Measurements from ENCODE around the gene MAGI1. TPM values are rescaled to one million over a fixed set of nuclear protein-coding genes. Genes with fewer than 3 reads are reported as not detected.

Gene MAGI1
- total RNA-seq, 1 donor from 2014 or later = 49.8 TPM

DNA sequence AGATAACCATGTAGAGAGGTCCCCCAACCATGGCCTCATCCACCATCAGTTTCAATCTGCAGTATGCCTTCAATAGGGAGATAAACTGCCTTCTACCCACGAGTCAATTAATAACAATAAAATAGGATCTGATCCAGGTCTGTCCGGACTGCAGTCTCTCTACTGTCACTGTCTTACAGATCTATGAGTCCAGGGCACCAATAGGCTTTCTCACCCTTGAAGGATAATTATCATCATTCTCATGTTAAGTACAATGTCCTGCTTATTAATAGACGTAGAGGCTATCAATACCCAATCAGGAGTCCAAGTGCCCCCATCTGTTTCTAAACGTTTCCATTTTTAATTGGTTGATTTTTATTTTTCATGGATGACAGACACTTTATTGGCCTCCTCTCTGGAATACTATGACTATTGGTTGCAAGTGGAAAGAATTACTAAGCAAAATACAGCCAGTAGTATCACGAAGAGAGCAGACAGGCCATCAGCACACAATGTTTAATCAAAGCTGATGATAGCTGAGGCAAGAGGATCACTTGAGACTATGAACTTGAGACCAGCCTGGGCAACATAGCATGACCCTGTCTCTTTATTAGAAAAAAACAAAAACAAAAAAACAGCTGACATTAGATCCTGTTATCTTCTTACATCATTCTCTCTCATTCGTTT, 480.7 kb downstream of the MAGI1 start:
- H3K27me3 Mint-ChIP-seq (ENCODE audit: low read depth) = no peaks in the 10 kb centered on the region
- TF ChIP-seq, protein P1, sequence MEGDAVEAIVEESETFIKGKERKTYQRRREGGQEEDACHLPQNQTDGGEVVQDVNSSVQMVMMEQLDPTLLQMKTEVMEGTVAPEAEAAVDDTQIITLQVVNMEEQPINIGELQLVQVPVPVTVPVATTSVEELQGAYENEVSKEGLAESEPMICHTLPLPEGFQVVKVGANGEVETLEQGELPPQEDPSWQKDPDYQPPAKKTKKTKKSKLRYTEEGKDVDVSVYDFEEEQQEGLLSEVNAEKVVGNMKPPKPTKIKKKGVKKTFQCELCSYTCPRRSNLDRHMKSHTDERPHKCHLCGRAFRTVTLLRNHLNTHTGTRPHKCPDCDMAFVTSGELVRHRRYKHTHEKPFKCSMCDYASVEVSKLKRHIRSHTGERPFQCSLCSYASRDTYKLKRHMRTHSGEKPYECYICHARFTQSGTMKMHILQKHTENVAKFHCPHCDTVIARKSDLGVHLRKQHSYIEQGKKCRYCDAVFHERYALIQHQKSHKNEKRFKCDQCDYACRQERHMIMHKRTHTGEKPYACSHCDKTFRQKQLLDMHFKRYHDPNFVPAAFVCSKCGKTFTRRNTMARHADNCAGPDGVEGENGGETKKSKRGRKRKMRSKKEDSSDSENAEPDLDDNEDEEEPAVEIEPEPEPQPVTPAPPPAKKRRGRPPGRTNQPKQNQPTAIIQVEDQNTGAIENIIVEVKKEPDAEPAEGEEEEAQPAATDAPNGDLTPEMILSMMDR (conservative IDR thresholded peaks at IDR 0.05) = no peak

DNA sequence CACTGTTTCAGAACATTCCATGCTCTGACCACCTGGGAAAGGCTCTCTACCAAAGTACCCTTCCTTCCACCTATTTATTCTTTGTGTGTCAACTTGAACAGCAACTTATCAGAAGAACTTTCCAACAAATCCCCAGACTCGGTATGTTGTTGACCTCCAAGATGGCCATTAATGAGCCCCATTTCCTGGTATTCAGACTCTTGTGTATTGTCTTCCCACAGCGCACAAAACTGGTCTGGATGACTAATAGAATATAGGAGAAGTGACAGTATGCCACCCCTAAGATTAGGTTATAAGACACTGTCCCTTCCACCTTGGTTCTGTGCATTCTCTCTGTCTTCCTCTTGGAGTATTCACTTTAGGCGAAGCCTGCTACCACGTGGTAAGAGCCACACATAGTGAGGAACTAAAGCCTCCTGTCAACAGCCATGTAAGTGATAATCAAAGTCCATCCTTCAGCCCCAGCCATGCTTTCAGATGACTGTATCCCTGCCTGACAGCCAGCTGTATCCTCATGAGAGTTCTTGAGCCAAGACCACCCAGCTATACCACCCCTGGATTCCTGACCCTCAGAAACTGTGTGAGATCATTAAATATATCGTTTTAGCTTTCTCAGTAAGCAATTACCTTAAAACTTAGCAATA, 481.7 kb downstream of the MAGI1 start:
- H3K27ac Mint-ChIP-seq (ENCODE audit: unreplicated experiment) = no peak overlapping the region
- no peaks in the 10 kb centered on the region for H3K27me3 Mint-ChIP-seq (ENCODE audit: low read depth)
- TF ChIP-seq, protein P1 (conservative IDR thresholded peaks at IDR 0.05) = no peak
- peaks cover 54% of the 10 kb centered on the region for H3K4me1 Mint-ChIP-seq
- no peaks in the 10 kb centered on the region for H3K9me3 Mint-ChIP-seq
- H3K4me3 Mint-ChIP-seq = no peak overlapping the region
- H3K36me3 Mint-ChIP-seq (ENCODE audit: low read depth) = no peaks in the 10 kb centered on the region
- no peak for DNase-seq (ENCODE audit: low read depth, low spot score)

More for the DNA sequence above, 480.7 kb downstream of the MAGI1 start:
- DNase-seq (ENCODE audit: low read depth, low spot score) = no peak
- Mint-ChIP-seq H3K27ac (ENCODE audit: unreplicated experiment) (no peak overlapping the region), H3K4me1 (peaks cover 49% of the 10 kb centered on the region), H3K36me3 (ENCODE audit: low read depth) (no peaks in the 10 kb centered on the region), H3K4me3 (no peak overlapping the region), H3K9me3 (no peaks in the 10 kb centered on the region)

DNA sequence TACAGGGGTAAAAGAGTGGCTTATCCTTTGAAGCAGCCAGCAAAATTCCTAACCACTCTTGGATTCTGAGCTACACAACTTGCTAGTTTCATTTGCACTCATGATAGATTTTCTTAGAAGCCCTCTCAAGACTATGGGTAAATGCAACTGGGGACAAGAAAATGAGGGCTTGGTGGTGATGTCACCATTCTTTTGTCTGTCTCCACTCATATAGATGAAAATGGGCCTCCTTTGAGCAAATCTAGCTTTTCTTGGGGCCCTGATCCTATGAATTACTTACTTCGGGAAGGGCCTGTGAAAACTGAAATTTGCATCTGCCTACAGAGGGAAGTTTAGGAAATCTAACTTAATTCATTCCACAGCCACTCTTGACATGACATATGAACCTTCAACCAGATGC, 486.3 kb downstream of the MAGI1 start:
- Mint-ChIP-seq H3K27me3 (ENCODE audit: low read depth) (no peaks in the 10 kb centered on the region), H3K4me1 (peaks cover 48% of the 10 kb centered on the region), H3K27ac (ENCODE audit: unreplicated experiment) (no peak overlapping the region), H3K9me3 (no peaks in the 10 kb centered on the region), H3K36me3 (ENCODE audit: low read depth) (no peaks in the 10 kb centered on the region), H3K4me3 (peak overlapping the region; percentile 25)
- TF ChIP-seq, protein P1 (conservative IDR thresholded peaks at IDR 0.05) = no peak
- DNase-seq (ENCODE audit: low read depth, low spot score) = no peak

DNA sequence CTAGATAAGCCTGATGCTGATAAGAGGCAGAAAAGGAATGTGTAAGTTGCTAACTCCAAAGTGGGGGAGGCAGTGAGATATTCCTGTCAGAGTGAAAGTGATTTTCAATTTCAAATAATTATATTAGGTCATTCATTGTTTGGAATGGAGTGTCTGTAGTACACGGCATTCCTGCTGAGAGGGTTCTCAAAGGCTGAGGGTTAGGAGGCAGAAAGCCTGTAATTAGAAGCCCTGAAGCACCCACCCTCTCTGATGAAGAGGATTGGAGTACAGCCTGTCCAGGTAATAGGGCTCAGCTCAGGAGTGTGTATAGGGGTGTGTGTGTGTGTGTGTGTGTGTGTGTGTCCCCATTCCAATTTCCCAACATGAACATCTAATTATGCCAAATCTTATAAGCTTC, 486.8 kb downstream of the MAGI1 start:
- H3K27me3 Mint-ChIP-seq (ENCODE audit: low read depth) = no peaks in the 10 kb centered on the region
- H3K4me3 Mint-ChIP-seq = peak overlapping the region; percentile 25
- H3K27ac Mint-ChIP-seq (ENCODE audit: unreplicated experiment) = no peak overlapping the region
- DNase-seq (ENCODE audit: low read depth, low spot score) = no peak
- H3K36me3 Mint-ChIP-seq (ENCODE audit: low read depth) = no peaks in the 10 kb centered on the region
- peaks cover 47% of the 10 kb centered on the region for H3K4me1 Mint-ChIP-seq
- no peaks in the 10 kb centered on the region for H3K9me3 Mint-ChIP-seq
- TF ChIP-seq, protein P1 (conservative IDR thresholded peaks at IDR 0.05) = no peak

DNA sequence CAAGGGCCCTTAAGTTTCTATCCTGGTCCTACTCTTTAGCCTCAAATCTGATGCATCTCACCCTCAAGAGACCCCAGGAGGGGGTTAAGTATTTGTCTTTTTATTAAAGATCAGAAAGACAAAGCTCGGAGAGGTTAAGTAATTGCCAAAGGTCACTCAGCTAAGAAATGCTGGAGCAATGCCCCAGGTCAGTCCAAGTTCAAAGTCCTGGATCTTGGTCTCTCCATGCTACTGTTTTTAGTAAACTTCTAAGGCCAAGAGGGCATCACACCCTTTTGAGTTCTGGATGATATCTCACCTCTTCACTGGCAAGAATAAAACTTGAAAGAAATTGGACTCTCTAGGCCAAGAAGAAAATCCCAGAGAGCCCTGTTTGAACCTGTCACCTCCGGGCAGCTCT, 488.6 kb downstream of the MAGI1 start:
- no peak for DNase-seq (ENCODE audit: low read depth, low spot score)
- Mint-ChIP-seq H3K27ac (ENCODE audit: unreplicated experiment) (no peak overlapping the region), H3K36me3 (ENCODE audit: low read depth) (no peaks in the 10 kb centered on the region), H3K4me1 (peaks cover 62% of the 10 kb centered on the region), H3K4me3 (peak overlapping the region; percentile 88), H3K9me3 (no peaks in the 10 kb centered on the region), H3K27me3 (ENCODE audit: low read depth) (no peaks in the 10 kb centered on the region)
- TF ChIP-seq, protein P1 (conservative IDR thresholded peaks at IDR 0.05) = no peak

All from neural crest cell (in vitro differentiated cells).